Thymus (tissue), 11 donors: ENCODE measurements around the gene ARMC3. TPM values are rescaled to one million over a fixed set of nuclear protein-coding genes. Genes with fewer than 3 reads are reported as not detected.

Source experiments
- DNase-seq, 9 donors: peaks; one replicate each; pipeline ENCODE4 v3.0.0-alpha.2; 2013; ENCODE audit warnings: low spot score in 9 of 9, low read depth in 6 of 9, missing footprints in 1 of 9
- H3K27ac ChIP-seq, 2 donors: one replicate each; pipeline ENCODE4 v1.5.1; 2013; ENCODE audit warnings: control low read depth in 1 of 2, low read depth in 1 of 2, low read length in 1 of 2, mild to moderate bottlenecking in 1 of 2, moderate library complexity in 1 of 2
- H3K27me3 ChIP-seq, 2 donors: one replicate each; pipeline ENCODE4 v1.5.1; 2013; ENCODE audit warnings: low read length in 1 of 2; ENCODE audit not compliant: control insufficient read depth in 2 of 2, insufficient read depth in 1 of 2
- H3K36me3 ChIP-seq, 2 donors: one replicate each; pipeline ENCODE4 v1.5.1; 2013; ENCODE audit warnings: low read length in 1 of 2, mild to moderate bottlenecking in 1 of 2, moderate library complexity in 1 of 2; ENCODE audit not compliant: control insufficient read depth in 2 of 2, insufficient read depth in 2 of 2
- H3K4me1 ChIP-seq, 2 donors: one replicate each; pipeline ENCODE4 v1.5.1; 2013; ENCODE audit warnings: low read length in 2 of 2; ENCODE audit not compliant: control insufficient read depth in 2 of 2, insufficient read depth in 2 of 2
- H3K4me3 ChIP-seq, 2 donors: one replicate each; pipeline ENCODE4 v1.5.1; 2013; ENCODE audit warnings: low read length in 2 of 2, control low read depth in 1 of 2, mild to moderate bottlenecking in 1 of 2
- H3K9me3 ChIP-seq, 2 donors: one replicate each; pipeline ENCODE4 v1.5.1; 2013; ENCODE audit warnings: low read length in 1 of 2, mild to moderate bottlenecking in 1 of 2; ENCODE audit not compliant: control insufficient read depth in 2 of 2, insufficient read depth in 1 of 2
- WGBS: extraction: QIAGEN DNeasy Blood & Tissue Kit; methylation state at CpG from one replicate; pipeline ENCODE4 v1.1.7; 2013; 5-methylcytosine and 5-hydroxymethylcytosine counted together
- polyA plus RNA-seq: library from polyadenylated mRNA; stranded (reverse); fragments of 200-250 nt; gene quantifications from one replicate; pipeline ENCODE4 v1.2.3, GENCODE V29; 2013
- total RNA-seq: library from RNA; stranded (reverse); fragments of 120-200 nt; gene quantifications from one replicate; pipeline ENCODE4 v1.2.4, GENCODE V29; 2013
- donor health status: healthy.

Gene ARMC3
- total and polyA plus RNA-seq, 2 donors, result 0.09 to 0.11 TPM

DNA sequence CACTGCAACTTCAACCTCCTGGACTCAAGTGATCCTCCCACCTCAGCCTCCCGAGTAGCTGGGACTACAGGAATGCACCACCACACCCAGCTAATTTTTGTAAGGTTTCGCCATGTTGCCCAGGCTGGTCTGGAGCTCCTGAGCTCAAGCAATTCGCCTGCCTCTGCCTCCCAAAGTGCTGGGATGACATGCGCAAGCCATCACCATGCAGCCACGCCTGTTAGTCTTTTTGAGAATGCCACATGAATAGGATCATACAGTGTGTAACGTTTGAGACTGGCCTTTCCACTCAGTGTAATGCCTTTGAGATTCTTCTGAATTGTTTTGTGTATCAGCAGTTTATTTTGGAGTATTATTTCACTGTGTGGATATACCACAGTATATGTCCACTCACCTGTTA is 91.8 kb downstream of the ARMC3 start:
- Histone ChIP-seq H3K9me3 (no peaks in the 10 kb centered on the region), H3K27me3 (no peaks in the 10 kb centered on the region), H3K27ac (no peak overlapping the region), H3K4me3 (no peak overlapping the region), H3K4me1 (no peaks in the 10 kb centered on the region), H3K36me3 (no peaks in the 10 kb centered on the region)
- DNase-seq, result no peak
- WGBS, result 90% methylated on average over 6 of the region's 6 CpGs

DNA sequence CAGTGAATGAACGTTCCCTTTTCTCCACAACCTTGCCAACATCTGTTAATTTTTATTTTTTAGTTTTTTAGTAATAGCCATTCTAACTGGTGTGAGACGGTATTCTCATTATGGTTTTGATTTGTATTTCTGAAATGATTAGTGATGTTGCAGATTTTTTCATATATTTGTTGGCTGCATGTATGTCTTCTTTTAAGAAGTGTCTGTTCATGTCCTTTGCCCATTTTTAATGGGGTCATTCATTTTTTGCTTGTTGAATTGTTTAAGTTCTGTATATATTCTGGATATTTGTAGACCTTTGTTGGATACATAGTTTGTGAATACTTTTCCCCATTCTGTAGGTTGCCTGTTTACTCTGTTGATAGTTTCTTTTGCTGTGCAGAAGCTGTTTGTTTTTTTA is 93.6 kb downstream of the ARMC3 start:
- H3K27ac ChIP-seq, result no peak overlapping the region
- no peaks in the 10 kb centered on the region for H3K4me1 ChIP-seq
- WGBS, result 90% methylated on average over 2 of the region's 2 CpGs
- no peak for DNase-seq
- H3K9me3 ChIP-seq, result no peaks in the 10 kb centered on the region
- H3K4me3 ChIP-seq, result no peak overlapping the region
- H3K27me3 ChIP-seq, result no peaks in the 10 kb centered on the region
- H3K36me3 ChIP-seq, result no peaks in the 10 kb centered on the region

DNA sequence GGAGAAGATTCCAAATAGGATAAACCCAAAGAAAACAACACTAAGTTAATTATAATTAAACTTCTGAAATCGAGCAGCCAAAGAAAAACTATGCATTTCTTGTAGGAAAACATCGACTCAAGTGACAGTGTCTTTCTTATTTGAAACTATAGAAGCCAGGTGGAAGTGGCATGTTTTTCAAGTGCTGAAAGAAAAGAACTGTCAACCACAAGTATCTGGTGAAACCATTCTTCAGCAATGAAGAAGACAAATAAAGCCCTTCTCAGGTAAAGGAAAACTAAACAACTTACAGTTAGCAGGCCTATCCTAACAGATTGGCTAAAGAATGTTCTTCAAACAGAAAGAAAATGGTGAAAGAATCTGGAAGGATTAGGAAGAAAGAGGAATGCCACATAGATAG is 96.1 kb downstream of the ARMC3 start:
- Histone ChIP-seq H3K27ac (no peak overlapping the region), H3K9me3 (no peaks in the 10 kb centered on the region), H3K36me3 (no peaks in the 10 kb centered on the region), H3K4me3 (no peak overlapping the region), H3K27me3 (no peaks in the 10 kb centered on the region), H3K4me1 (no peaks in the 10 kb centered on the region)
- no peak for DNase-seq
- 93% methylated on average over 2 of the region's 2 CpGs for WGBS

DNA sequence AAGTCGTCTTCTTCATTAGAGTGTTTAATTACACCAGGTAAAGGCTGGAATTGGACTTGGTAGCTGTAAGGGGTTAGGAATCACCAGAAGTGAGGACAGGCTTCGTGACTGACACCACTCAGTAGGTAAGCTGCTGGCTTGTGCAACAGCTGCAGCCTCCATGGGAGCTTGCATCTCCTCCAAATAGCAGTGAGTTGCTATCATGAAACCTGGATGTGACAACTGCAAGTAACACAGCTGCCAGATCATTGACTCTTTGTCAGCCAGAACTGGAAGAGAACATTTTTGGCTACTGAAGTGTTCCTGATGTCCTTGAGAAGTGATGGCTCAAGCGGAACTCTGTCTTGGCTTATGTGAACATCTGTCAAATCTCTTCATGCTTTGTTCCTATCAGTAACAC is 103.5 kb downstream of the ARMC3 start:
- H3K27ac ChIP-seq, result no peak overlapping the region
- WGBS, result 91% methylated on average over 3 of the region's 3 CpGs
- H3K4me3 ChIP-seq, result no peak overlapping the region

DNA sequence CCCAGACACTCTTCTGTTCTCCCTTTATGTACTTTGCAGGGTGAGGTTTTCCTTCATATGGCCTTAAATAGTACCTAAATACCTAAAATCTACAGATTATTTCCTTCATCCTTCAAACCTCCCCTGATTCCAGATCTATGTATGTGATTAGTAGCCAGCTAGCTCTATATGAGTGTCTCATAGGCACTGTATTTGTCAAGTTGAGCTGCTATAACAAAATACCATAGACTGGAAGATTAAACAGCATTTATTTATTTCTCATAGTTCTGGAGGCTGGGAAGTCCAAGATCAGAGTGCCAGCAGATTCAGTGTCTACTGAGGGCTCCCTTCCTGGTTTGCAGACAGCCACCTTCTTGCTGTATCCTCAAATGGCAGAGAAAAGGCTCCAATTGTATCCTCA is 106.9 kb downstream of the ARMC3 start:
- DNase-seq, result no peak
- H3K4me3 ChIP-seq, result no peak overlapping the region
- no peak overlapping the region for H3K27ac ChIP-seq
- no peaks in the 10 kb centered on the region for H3K27me3 ChIP-seq
- H3K36me3 ChIP-seq, result no peaks in the 10 kb centered on the region
- no peaks in the 10 kb centered on the region for H3K9me3 ChIP-seq
- H3K4me1 ChIP-seq, result no peaks in the 10 kb centered on the region

More for the DNA sequence above, 103.5 kb downstream of the ARMC3 start:
- Histone ChIP-seq H3K4me1 (no peaks in the 10 kb centered on the region), H3K9me3 (no peaks in the 10 kb centered on the region), H3K27me3 (no peaks in the 10 kb centered on the region), H3K36me3 (no peaks in the 10 kb centered on the region)
- DNase-seq, result no peak

DNA sequence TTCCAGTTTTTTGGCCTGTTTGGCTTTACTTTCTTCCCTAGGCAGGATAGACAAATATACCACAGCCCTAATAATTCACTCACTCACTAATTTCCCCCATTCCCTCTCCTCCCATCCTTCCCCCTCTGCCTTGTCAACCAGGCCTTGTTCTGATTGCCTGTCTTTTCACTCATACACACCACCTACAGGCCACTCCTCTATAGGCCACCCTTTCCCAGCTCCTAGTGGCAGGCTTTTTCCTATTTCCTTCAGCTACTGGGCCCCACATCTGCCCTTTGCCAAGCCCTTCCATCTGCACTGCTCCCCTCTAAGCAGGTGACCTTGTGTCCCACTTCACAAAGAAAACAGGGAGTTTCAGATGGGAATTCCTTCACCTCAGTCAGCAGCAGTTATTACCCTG is 107.7 kb downstream of the ARMC3 start:
- Histone ChIP-seq H3K27ac (no peak overlapping the region), H3K9me3 (no peaks in the 10 kb centered on the region), H3K36me3 (no peaks in the 10 kb centered on the region), H3K27me3 (no peaks in the 10 kb centered on the region), H3K4me3 (no peak overlapping the region), H3K4me1 (no peaks in the 10 kb centered on the region)
- DNase-seq, result no peak

DNA sequence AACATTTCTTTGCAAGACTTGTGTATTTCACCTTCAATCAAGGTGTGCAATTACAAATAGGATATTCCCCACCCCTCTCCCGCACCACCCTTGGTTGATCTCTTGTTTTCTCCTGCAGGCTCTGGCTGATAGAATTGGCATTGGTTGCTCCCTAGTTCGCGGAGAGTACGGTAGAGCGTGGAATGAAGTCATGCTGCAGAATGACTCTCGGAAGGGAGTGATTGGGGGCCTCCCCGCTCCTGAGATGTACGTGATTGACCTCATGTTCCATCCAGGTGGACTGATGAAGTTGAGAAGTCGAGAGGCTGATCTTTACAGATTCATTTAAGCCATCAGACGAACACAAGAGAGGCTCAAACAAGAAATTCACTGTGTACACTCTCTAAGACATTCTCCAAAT is 109.3 kb downstream of the ARMC3 start:
- no peaks in the 10 kb centered on the region for H3K27me3 ChIP-seq
- WGBS, result 91% methylated on average over 10 of the region's 10 CpGs
- no peaks in the 10 kb centered on the region for H3K4me1 ChIP-seq
- peak overlapping the region in 1 of 2 donors; percentile 44 for H3K27ac ChIP-seq
- H3K9me3 ChIP-seq, result no peaks in the 10 kb centered on the region
- no peak for DNase-seq
- H3K36me3 ChIP-seq, result no peaks in the 10 kb centered on the region
- no peak overlapping the region for H3K4me3 ChIP-seq

DNA sequence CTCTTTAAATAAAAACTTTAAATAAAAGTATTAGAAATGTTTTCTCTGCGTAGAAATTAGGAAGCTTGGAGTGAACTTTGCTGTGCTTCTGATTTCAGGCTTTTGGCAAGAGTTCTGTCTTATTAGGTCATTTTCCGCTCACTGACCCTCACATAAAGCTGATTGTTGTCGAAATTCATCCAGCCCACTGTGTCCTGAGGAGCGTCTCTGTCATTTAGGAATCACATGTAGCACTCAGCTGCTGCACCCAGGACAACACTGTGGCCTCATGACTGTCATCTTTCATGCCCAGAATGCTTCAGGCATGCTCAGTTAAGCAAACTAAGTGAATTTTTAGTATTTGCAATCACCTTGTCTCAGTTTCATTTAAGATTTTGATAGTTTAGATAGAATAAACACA is 109.7 kb downstream of the ARMC3 start:
- Histone ChIP-seq H3K27ac (peak overlapping the region in 1 of 2 donors; percentile 44), H3K27me3 (no peaks in the 10 kb centered on the region), H3K4me1 (no peaks in the 10 kb centered on the region), H3K4me3 (no peak overlapping the region), H3K36me3 (no peaks in the 10 kb centered on the region), H3K9me3 (no peaks in the 10 kb centered on the region)
- DNase-seq, result no peak
- WGBS, result 89% methylated on average over 4 of the region's 4 CpGs

DNA sequence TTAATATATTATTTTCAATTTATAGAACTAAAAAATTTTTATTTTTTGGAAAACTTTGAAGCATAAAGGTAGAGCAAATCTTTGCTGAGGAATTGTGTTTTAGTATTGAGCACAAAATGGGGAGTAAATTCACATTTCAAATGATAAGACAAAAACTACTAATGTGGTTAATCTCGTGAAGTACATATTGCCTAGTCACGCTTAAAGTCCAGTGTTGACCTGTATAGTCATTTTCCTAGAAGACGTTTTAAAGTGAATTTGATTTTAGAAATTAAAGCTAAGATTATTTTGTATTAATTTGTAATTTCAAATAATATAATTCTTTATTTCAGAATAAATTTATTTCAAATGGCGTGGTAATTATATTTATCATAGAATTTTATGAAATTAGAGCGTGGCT is 110.3 kb downstream of the ARMC3 start:
- no peaks in the 10 kb centered on the region for H3K9me3 ChIP-seq
- no peak overlapping the region for H3K4me3 ChIP-seq
- no peak overlapping the region for H3K27ac ChIP-seq
- H3K27me3 ChIP-seq, result no peaks in the 10 kb centered on the region
- no peaks in the 10 kb centered on the region for H3K4me1 ChIP-seq
- 96% methylated on average over 5 of the region's 5 CpGs for WGBS
- no peak for DNase-seq
- H3K36me3 ChIP-seq, result no peaks in the 10 kb centered on the region

DNA sequence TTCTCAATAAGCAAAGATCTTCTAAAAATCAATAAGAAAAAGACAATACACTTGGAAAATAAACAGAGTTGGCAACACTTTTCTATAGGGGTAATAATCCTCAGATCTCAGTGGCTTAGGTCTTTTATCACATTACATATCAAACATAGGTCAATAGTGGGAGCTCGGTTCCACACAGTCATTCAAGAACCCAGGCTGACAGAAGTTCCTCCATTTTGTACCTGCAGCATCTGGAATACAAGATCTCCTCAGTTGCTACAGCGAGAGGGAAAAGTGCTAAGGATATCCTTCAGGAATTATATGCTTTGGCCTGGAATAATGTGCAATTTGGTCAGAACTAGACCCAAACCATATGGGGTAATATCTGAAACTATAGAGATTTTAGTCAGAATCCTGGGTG is 112.1 kb downstream of the ARMC3 start:
- no peaks in the 10 kb centered on the region for H3K36me3 ChIP-seq
- no peaks in the 10 kb centered on the region for H3K27me3 ChIP-seq
- H3K4me3 ChIP-seq, result no peak overlapping the region
- WGBS, result 95% methylated on average over 2 of the region's 2 CpGs
- H3K4me1 ChIP-seq, result no peaks in the 10 kb centered on the region
- H3K9me3 ChIP-seq, result no peaks in the 10 kb centered on the region
- DNase-seq, result no peak
- no peak overlapping the region for H3K27ac ChIP-seq
